Stimulated activated CD8-positive, alpha-beta memory T cell treated with anti-CD3 and anti-CD28 coated beads, Interleukin-4, amount 100 ng/mL, for 1 hour (primary cell): ENCODE data around the gene MPPED1.

Experiments used
- DNase-seq, 2 donors: peaks; one replicate each; pipeline ENCODE4 v3.0.0-alpha.2; 2020; ENCODE audit warnings: low read depth in 2 of 2, low spot score in 1 of 2

Gene MPPED1

DNA sequence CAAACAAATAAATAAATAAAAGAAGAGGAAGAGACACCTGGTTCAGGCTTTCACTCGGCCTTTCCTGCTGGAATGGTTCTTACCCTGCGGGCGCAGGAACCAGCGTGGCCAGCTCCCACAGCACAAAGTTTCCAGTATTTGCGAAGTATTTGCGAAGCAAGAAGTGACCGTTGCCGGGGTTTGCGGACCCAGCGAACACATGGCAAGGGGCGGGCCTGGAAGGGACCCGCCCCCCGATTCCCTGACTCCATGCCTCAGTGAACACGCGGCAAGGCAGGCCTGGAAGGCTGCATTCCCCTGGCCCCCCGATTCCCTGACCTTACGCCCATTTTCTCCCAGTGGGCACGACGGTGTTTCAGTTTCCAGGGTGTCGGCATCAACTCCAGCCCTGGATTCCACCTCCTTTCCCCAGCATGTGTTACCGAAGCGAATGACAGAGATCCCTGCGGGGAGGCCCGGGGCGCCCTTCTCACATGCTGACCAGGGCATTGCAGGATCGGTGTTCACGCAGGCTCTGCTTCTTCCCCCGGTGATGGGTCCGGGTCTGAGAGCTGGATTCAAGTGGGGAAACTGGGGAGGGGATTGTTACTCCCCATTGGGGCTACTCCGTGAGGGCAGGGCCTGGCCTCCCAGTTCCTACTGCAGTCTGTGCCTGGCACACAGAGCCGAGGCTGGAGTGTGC is 102.8 kb downstream of the MPPED1 start:
- DNase-seq = no peak

DNA sequence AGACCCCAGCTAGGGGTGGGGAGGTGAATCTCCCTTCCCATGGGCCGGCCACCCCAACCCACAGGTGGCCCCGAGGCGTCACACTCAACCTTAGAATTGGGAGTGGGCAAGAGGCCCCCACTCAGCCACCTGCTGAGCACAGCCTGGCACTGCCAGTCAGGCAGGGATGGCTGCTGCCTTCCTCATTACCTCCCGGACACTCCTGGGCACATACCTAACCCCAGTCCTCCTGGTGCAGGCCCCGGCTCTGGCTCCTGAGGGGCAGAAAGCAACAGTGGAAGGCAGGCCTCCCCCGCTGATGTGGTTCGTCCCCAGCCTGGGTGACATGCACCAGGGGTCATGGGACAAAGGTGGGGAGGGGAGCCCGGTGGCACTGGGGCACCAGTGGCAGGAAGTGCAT is 103.6 kb downstream of the MPPED1 start:
- DNase-seq = no peak

DNA sequence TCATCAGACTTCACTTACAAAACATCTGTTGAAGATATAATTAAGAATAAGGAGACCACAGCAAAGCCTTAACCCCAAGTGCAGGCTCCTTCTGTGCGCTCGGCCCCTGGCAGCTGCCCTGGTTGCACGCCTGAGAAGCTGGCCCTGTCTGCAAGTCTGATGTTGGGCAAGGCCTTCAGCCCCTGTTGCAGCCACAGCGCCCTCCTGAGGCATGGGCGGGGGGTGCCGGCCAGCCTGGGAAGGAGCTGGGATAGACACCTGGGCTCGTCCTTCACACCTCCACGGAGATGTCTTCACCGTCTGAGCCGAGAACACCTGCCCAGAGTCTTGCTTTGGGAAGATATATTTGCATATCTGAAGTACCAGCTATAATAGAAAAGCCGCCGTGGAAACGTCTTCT is 104.1 kb downstream of the MPPED1 start:
- no peak for DNase-seq

DNA sequence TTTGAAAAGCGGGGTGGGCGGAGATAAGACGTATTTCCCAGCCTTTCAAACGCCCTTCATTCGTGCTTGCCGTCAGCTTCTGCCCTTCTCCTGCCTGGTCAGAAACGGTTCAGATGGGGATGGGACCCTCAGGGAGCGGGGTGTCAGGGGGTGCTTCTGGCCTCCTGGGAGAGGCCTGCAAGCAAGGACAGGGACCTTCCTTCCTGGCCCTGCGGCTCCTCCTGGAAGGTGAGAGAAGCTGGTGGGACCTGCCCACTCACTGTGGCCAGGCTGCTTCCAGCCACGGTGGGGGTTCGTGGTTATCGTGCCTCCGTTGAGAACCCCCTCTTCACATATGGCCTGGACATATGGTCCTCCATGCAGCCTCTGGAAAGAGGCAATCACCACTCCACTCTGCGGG is 104.6 kb downstream of the MPPED1 start:
- DNase-seq = no peak

DNA sequence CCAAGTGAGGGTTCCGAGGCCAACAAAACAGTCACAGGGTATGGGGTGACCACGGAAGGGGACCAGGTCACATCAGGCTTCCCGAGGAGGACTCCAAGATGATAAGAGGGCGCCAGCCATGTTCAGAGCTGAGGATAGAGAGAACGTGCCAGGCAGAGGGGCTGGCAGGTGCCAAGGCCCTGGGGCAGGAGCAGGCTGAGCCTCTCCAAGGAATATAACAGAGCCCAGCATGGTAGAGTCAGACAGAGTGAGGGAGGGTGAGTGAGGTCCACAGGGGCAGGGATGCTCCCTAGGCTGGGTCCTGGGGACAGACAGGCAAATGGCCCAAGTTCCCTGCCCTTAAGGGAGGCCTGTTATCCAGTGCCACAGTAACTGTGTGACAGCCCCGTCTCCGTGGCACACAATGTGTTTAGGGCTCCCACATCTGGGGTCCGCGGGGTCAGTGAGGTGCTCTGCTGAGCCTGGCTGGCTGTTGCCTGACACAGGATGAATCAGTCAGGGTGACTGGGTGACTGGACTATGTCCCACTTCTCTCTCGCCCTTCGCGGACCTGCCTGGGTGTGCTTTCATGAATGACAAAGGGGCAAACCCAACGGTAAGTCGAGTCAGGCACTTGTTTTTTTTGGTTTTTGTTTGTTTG is 105.3 kb downstream of the MPPED1 start:
- DNase-seq = no peak

DNA sequence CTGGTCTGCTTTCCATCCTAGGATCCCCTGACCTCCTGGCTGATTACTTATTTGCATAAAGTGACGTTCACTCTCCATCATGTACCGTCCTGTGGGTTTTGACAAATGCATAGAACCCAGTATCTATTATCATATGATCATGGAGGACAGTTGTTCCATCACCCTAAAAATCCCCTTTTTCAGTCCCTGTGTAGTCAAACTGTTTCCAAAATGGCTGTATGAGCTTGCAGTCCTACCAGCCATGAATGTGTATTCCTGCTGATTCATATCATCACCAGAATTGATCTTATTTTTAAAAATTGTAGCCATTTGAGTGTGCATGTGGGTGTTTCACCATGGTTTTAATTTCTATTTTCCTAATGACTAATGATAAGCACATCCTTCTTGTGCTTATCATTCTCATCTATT is 108.8 kb downstream of the MPPED1 start:
- no peak for DNase-seq

DNA sequence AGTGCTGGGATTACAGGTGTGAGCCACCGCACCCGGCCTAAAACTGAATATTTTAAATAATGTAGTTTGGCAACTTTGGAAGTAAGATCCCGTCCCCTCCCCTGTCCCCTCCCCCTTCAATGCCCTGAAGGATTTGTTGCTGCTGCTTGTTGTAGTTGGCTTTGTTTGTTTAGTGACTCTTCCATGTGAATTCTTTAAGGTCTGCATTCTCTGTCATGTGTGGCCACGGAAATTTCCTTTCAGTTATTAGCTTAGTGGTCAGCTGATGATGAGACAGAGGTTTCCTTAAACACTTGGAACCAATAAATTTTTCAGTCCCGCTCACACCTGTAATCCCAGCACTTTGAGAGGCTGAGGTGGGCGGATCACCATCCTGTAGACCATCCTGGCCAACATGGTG is 109.9 kb downstream of the MPPED1 start:
- no peak for DNase-seq

DNA sequence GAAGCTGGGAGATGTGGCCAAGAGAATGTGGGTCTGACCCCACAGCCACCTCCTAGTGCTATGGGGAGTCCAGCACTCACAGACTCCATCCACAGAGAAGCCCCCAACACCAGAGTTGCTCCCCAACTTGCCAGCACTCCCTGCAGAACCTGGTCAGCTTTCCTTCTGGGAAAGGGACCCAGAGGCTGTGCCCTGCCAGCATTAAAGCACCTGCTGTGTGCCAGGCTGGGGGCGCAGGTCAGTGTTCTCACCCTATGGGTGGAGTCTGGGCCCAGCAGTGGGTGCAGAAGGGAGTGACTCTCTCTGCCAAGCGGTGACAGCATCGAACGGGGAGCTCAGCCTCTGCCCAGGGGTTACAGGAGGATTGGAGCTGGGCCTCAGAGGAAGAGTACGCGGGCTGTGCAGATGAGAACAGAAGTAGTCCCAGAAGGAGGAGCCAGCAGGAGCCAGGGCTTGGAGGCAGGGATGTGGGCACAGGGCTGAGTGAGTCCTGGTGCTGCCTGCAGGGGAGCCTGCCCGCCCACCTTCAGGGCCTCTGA is 114.4 kb downstream of the MPPED1 start:
- DNase-seq = no peak

DNA sequence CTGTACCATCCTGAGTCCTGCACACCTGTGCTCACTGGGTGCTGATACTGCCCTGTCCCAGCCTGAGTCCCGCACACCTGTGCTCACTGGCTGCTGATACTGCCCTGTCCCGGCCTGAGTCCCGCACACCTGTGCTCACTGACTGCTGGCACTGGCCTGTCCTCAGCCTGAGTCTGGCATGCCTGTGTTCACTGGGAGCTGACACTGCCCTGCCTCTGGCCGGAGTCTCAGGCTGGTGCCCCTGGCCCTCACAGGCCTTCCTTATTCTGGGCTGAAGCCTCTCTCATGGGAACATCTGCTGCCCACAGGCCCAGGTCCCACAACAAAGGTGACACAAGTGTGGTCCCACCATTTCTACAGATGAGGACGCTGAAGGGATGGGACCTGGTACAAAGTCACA is 115.1 kb downstream of the MPPED1 start:
- no peak for DNase-seq

DNA sequence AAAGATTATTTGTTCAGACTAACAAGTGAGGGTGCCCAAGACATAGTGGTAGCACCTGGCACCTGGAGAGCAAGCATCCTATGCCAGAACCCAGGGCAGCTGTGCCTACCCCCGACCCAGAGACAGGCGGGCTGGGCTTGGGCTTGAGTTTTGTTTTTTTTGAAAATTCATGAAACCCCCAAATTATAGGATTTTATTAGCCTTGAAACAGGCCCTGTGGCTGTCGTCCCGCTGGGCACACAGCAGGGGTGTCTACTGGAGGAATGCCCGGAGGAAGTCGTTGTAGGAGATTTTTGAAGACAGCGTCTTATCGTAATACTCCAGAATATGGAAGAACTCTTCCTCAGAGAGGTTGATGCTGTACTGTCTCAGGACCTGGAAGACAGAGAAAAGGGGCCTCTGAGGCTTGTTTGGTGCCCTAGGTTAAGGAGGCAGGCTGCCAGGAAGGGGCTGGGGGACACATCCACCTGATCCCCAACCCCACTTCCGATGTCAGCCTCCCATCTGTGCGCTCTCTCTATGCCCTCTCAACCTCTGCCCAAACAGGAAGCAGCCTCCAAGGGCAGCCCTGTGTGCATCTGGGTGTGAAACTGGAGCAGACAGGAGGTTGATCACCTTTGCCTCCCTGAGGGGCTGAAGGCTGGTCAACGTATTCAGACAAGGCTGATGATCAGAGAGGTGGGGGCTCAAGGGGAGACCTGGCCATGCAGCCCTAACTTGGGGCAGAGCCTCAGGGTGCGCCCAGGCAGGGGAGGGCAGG is 117.0 kb downstream of the MPPED1 start:
- DNase-seq = no peak

DNA sequence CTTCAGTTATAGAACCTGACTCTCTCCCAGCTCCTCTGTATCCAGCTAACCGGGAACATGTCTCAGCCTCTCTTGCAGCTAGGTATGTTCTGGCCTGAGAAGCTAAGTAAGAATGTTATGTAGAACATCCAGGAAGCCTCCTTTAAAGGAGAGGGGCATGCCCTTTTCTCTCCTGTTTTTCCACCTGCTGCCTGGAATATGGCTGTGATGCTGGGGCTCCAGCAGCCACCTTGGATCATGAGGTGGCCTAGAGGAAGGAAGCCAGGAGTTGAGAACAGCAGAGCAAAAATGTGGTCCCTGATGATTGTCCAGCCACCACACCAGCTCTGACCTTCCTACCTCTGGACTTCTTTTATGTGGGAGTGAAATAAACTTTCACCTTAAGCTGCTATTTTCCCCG is 117.6 kb downstream of the MPPED1 start:
- DNase-seq = no peak

DNA sequence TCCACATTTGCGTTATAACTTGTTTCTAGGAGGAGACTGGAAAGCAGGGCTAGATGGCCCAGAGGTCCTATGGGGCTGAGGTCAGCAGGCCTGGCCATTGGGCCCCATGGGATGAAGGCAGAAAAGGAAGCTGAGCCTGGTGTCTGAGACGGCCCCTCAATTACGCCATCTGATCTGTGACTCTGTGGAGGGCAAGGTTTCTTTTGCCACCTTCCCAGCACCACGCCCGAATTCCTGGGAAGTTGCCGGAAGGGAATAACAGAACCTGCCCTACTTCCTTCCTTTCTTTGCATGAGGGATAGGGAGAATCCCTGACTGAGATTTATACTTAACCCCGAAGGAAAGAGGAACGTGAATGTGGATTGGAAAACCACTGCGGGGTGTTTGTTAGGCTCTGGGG is 118.1 kb downstream of the MPPED1 start:
- DNase-seq = no peak

DNA sequence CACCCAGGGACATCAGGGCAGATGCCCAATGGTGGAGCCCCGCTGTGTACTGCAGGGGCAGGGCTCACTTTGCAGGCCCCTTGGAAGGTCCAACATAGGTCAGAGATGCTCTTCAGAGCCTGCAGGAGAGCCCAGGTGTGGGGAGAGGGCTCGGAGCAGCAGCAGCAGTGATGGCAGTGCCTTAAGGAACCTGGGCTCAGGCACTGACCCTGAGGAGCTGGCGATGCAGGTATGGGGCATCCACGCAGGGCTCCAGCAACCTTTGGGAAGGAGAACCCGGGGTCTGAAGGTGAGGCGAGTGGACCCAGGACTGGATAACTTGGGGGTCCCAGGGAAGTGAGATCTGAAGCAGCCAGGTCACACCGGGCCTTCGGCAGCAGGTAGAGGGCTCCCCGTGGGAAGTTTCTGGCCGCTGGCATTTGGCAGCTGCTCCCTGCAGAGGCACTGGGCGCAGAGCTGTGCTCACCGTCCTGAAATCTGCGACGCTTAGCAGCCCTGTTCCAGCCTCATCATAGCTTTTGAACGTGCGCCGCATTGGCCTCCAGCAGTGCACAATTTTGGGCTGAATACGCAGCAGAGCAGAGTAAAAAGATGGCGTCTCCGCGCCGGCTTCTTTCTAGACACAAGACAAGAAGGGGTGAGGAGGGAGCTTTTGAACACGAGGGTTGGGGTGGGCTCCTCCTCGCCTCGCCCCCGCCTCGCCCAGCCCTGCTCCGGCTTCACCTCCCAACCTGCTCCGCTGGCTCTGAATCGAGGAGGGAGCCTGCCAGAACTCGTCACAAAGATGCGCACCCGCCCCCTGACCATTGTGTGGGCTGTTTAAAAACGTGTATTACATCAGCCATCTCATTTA is 118.8 kb downstream of the MPPED1 start:
- no peak for DNase-seq

DNA sequence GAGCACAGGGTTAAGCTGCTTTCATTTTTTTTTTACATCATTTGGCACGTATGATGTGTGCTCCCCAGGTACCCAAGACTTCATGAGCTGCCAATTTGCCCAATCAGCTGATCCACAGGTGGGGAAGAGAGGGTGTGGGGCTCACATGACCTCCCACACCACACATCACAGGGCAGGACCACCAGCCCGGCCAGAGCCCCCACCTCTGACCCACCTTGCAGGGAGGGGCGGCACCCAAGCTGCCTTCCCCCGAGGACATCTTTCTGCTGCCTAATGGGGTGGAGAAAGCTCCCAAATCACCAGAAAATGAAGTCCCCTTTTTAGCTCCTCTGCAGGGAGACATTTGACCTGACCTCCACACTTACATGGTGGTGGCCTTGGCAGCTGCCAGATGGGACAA is 119.8 kb downstream of the MPPED1 start:
- DNase-seq = no peak

DNA sequence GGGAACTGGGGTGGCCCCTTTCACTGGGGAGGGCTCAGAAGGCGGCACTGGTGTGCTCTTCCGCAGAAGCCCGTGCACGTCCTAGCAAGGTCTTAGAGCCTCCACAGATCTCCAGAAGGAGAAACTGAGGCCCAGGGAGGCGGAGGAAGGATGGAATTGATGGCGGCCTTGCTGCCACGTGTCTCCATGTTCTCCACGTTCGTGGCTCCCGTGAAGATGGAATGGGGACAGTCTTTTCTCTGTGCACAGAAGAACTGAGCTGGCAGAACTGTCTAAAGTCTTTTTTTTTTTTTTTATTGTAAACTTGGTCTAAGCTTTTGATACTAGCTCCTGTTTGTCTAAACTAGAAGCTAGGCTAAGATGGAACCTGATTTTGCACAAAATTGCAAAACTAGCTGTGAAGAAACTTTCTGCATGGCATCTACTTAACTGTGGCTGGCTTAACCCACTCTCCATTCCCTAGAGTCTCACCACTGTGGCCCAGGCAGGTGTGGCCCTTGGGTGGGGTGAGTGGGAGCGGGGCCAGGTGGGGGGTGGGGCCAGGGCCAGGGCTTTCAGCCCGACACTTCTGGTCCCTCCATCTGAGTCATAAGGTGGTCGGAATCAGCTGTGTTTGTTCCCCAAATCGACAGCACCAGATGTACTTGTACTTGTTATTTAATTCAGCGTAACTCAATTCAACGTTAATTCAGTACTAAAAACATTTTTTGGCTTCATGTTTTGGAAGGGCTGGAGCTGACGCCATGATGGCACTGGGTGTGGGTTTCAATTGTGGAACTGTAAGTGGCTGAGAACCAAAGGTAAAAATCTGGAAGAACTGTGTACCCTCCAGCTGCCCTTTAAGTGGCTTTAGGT is 120.7 kb downstream of the MPPED1 start:
- DNase-seq = no peak

DNA sequence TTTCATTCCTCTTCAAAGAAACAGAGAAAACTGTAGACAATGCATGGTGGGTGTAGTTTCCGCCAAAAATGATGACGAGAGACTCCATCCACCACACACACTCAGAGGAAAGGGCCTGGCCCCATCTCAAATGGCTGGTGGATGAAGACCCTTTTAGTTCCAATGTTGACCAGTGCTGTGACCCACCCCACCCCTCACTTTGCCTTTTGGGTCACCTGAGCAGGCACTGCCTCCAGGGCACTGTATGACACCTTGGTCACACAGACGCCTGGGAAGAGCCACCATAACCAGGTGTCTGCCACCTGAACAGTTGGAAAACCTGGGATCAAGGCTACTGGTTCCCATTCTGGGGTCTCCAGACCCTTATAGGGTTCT is 121.3 kb downstream of the MPPED1 start:
- DNase-seq = no peak

DNA sequence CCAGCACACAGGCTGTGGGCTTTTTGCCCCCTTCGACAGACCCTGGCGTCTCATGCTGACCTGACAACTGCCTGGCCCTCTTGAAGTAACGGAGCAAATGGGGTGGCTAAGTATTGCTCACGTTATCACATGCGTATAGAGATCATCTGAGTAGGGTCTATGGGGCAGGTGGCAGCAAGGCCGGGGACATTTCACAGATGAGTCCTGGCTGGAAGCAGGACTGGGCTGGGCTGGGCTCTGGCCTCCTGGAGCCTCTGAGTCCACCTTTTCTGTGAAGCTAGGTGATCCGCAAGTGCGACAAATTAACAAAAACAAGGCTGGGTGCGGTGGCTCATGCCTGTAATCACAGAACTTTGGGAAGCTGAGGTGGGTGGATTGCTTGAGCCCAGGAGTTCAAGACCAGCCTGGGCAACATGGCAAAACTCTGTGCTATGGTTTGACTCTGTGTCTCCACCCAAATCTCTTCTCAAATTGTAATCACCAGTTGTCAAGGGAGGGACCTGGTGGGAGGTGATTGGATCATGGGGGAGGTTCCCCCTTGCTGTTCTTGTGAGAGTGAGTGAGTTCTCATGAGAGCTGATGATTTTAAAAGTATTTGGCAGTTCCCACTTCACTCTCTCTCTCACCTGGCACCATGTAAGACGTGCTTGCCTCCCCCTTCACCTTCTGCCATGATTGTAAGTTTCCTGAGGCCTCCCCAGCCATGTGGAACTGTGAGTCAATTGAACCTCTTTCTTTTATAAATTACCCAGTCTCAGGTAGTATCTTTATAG is 122.0 kb downstream of the MPPED1 start:
- DNase-seq = no peak

DNA sequence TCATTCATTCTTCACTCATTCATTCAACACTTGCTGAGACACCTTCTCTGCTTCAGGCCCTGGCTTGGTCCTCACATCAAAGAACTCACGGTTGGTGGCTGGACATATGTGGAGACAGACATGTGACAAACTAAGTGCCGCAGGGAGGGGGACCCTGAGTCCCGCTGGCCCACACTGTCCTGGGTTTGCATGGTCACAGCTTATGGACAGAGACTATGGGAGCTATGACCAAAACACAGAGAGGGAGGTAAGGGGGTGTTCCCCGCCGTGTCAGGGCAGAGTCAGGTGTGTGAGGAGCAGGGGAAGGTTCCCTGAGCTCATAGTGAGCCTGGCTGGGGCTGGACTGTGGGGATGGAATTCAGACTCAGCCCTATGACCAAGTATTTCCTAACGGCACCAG is 123.1 kb downstream of the MPPED1 start:
- DNase-seq = no peak

DNA sequence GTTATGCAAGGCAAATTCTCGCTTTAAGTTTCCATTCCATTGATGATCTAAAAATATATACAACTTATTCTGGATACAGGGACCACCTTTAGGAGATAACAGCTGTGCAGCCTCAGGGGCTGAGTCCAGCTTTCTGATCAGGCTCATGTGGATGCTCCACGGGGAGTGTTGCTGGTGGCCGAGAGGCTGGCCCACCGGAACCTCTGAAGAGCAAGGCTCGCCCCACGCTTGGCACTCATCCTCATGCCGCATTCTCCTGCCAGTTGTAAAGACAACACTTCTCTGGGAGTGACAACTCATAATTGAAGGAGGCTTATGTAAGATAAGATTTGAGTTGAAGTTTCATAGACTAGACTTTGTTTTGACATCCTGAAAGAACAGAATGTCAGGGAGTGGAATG is 123.5 kb downstream of the MPPED1 start:
- DNase-seq = no peak

DNA sequence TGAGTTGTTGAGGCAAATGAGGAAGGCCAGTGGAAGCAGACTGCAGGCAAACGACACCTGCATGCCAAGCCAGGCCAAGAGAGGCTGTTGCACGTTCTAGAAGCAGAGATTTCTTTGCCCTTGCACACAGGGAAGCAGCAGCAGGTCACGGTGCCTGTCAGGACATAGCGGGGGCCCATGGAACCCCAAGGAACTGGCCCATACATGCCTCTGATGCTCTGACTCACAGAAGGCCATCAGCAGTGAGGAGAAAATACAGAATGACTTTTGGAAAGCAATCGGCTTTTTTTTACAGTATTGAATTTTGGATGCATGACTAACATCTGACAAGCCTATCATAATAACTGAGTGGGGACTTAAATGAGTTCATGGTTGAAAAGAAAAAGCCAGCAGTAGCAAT is 123.9 kb downstream of the MPPED1 start:
- no peak for DNase-seq
